CD14-positive monocyte (primary cell): ENCODE measurements around the gene LARP4B. TPM values are rescaled to one million over a fixed set of nuclear protein-coding genes. Genes with fewer than 3 reads are reported as not detected.

ENCODE experiments used
- DNase-seq, 3 donors: peaks; one replicate each; pipeline ENCODE4 v3.0.0-alpha.2; 2011 to 2022
- H2AFZ ChIP-seq: 2 replicates; pipeline ENCODE4 v1.6.0; 2012; ENCODE audit warnings: mild to moderate bottlenecking, low read depth, low read length, inconsistent platforms; ENCODE audit not compliant: insufficient read depth, poor library complexity, severe bottlenecking
- H3K27ac ChIP-seq, 2 donors: 1 replicate in 1 of 2; 2 replicates in 1 of 2; pipeline ENCODE4 v1.5.1; 2012 to 2013; ENCODE audit warnings: low read length in 2 of 2, control low read depth in 1 of 2, inconsistent platforms in 1 of 2, low read depth in 1 of 2, mild to moderate bottlenecking in 1 of 2
- H3K27me3 ChIP-seq, 2 donors: one replicate each; pipeline versions ENCODE4 v1.6.0 to v1.6.1; 2011 to 2013; ENCODE audit warnings: low read length in 2 of 2; ENCODE audit not compliant: control insufficient read depth in 2 of 2, insufficient read depth in 2 of 2
- H3K36me3 ChIP-seq, 2 donors: replicated peaks in 1 of 2; 1 replicate in 1 of 2; 2 replicates in 1 of 2; pipeline versions ENCODE4 v1.5.1 to v1.6.1; 2012 to 2013; ENCODE audit warnings: low read length in 2 of 2, control low read depth in 1 of 2, inconsistent platforms in 1 of 2, mild to moderate bottlenecking in 1 of 2; ENCODE audit not compliant: insufficient read depth in 2 of 2, control insufficient read depth in 1 of 2
- H3K4me1 ChIP-seq, 2 donors: 1 replicate in 1 of 2; 2 replicates in 1 of 2; pipeline versions ENCODE4 v1.5.1 to v1.6.1; 2012 to 2013; ENCODE audit warnings: low read length in 2 of 2, control low read depth in 1 of 2, inconsistent platforms in 1 of 2, mild to moderate bottlenecking in 1 of 2, moderate library complexity in 1 of 2; ENCODE audit not compliant: insufficient read depth in 2 of 2, control insufficient read depth in 1 of 2
- H3K4me2 ChIP-seq: replicated peaks from 2 replicates; pipeline ENCODE3; 2012; ENCODE audit warnings: low read length, moderate library complexity, mild to moderate bottlenecking; ENCODE audit not compliant: poor library complexity, severe bottlenecking; ENCODE audit errors: extremely low read depth
- H3K4me3 ChIP-seq, 3 experiments: fragments of 200-600 bp in 1 of 3; sonication (generic) in 1 of 3; replicated peaks in 1 of 3; 1 replicate in 2 of 3; 2 replicates in 1 of 3; pipeline ENCODE4 v1.5.1; 2011 to 2013; ENCODE audit warnings: low read length in 3 of 3, mild to moderate bottlenecking in 3 of 3, control low read depth in 2 of 3, low read depth in 2 of 3, inconsistent platforms in 1 of 3, moderate library complexity in 1 of 3
- H3K79me2 ChIP-seq: 2 replicates; pipeline ENCODE4 v1.6.0; 2012; ENCODE audit warnings: mild to moderate bottlenecking, control low read depth, inconsistent platforms, low read length, moderate library complexity; ENCODE audit not compliant: insufficient read depth
- H3K9ac ChIP-seq: 2 replicates; pipeline ENCODE4 v1.6.0; 2017; ENCODE audit warnings: low read length, mild to moderate bottlenecking; ENCODE audit not compliant: insufficient read depth, poor library complexity, severe bottlenecking
- H3K9me3 ChIP-seq, 2 donors: replicated peaks in 1 of 2; 1 replicate in 1 of 2; 2 replicates in 1 of 2; pipeline versions ENCODE4 v1.5.1 to v1.6.1; 2012 to 2013; ENCODE audit warnings: low read length in 2 of 2, control low read depth in 1 of 2; ENCODE audit not compliant: control insufficient read depth in 1 of 2, insufficient read depth in 1 of 2
- H4K20me1 ChIP-seq: 2 replicates; pipeline ENCODE4 v1.6.0; 2012; ENCODE audit warnings: mild to moderate bottlenecking, low read length, control low read depth, moderate library complexity; ENCODE audit not compliant: insufficient read depth
- H3K27ac Mint-ChIP-seq, 7 donors: one replicate each; pipeline ENCODE4 v1.8.0; 2020; ENCODE audit warnings: mild to moderate bottlenecking in 7 of 7, mixed read lengths in 7 of 7, moderate library complexity in 6 of 7, inconsistent platforms in 2 of 7
- H3K27me3 Mint-ChIP-seq, 3 donors: one replicate each; pipeline ENCODE4 v1.8.0; 2021 to 2022; ENCODE audit warnings: low read depth in 3 of 3, mild to moderate bottlenecking in 3 of 3, mixed read lengths in 3 of 3, moderate library complexity in 3 of 3, inconsistent platforms in 1 of 3
- H3K36me3 Mint-ChIP-seq, 2 donors: one replicate each; pipeline ENCODE4 v1.8.0; 2020; ENCODE audit warnings: mixed read lengths in 2 of 2, inconsistent platforms in 1 of 2, mild to moderate bottlenecking in 1 of 2
- H3K4me1 Mint-ChIP-seq: one replicate; pipeline ENCODE4 v1.8.0; 2020; ENCODE audit warnings: mild to moderate bottlenecking, mixed read lengths
- H3K4me3 Mint-ChIP-seq, 2 donors: one replicate each; pipeline ENCODE4 v1.8.0; 2020; ENCODE audit warnings: mild to moderate bottlenecking in 2 of 2, mixed read lengths in 2 of 2, moderate library complexity in 1 of 2
- H3K9me3 Mint-ChIP-seq, 7 donors: one replicate each; pipeline ENCODE4 v1.8.0; 2020 to 2022; ENCODE audit warnings: mixed read lengths in 7 of 7, mild to moderate bottlenecking in 6 of 7, moderate library complexity in 6 of 7, inconsistent platforms in 2 of 7
- CTCF ChIP-seq: fragments of 200-600 bp; IDR thresholded peaks from one replicate; pipeline ENCODE4 v1.8.0; 2022; ENCODE audit warnings: antibody characterized with exemption, mild to moderate bottlenecking
- WGBS: methylation state at CpG from one replicate; pipeline ENCODE4 v1.1.5; 2013; ENCODE audit warnings: missing lambda C conversion rate; ENCODE audit not compliant: insufficient coverage; 5-methylcytosine and 5-hydroxymethylcytosine counted together
- intact Hi-C, 2 donors: fragments of 100-400 bp; cut with micrococcal nuclease; formaldehyde crosslinking; loops; one replicate each; pipeline versions ENCODE4 v1.15.0 to v1.15.1; 2023
- polyA plus RNA-seq, 3 donors: library from polyadenylated mRNA; depleted of rRNA in 1 of 3; unstranded in 2 of 3; stranded (reverse) in 1 of 3; fragments of 300-500 nt in 2 of 3; fragments of >200 nt in 1 of 3; fragmentation: Illumina TruSeq in 2 of 3; gene quantifications; 1 replicate in 2 of 3; 2 replicates in 1 of 3; pipeline ENCODE4 v1.2.3, GENCODE V29; 2012 to 2021

The LARP4B gene
- polyA plus RNA-seq, 3 donors = 17.2 to 52.3 (median 33.0) TPM

- no peak overlapping the region for H3K4me3 Mint-ChIP-seq
- H4K20me1 ChIP-seq = peaks cover 95% of the 10 kb centered on the region
- peaks cover 79 to 98% of the 10 kb centered on the region in 2 donors for H3K36me3 ChIP-seq
- peak overlapping the region in 1 of 7 donors; percentile 16 for H3K27ac Mint-ChIP-seq
- H3K9me3 Mint-ChIP-seq = no peaks in the 10 kb centered on the region
- H3K4me3 ChIP-seq = no peak overlapping the region
- no peak overlapping the region for H3K27ac ChIP-seq
- DNase-seq = no peak
- intact Hi-C loops = no loop called here
- H3K36me3 Mint-ChIP-seq = peaks cover 64 to 86% of the 10 kb centered on the region in 2 donors
- TF ChIP-seq CTCF = no peak
- no peak overlapping the region for H3K4me2 ChIP-seq
- no peaks in the 10 kb centered on the region for H3K27me3 ChIP-seq
- H2AFZ ChIP-seq = no peak overlapping the region
- no peaks in the 10 kb centered on the region for H3K9me3 ChIP-seq
- H3K4me1 ChIP-seq = no peaks in the 10 kb centered on the region
- H3K9ac ChIP-seq = no peak overlapping the region
- H3K27me3 Mint-ChIP-seq = no peaks in the 10 kb centered on the region
- WGBS = no CpG with 5 or more reads among the region's 3 CpGs
- peaks cover 79% of the 10 kb centered on the region for H3K79me2 ChIP-seq
- no peaks in the 10 kb centered on the region for H3K4me1 Mint-ChIP-seq
Observed at GRCh38 chr10:878895-879294, 52.6 kb downstream of the LARP4B start.

DNA sequence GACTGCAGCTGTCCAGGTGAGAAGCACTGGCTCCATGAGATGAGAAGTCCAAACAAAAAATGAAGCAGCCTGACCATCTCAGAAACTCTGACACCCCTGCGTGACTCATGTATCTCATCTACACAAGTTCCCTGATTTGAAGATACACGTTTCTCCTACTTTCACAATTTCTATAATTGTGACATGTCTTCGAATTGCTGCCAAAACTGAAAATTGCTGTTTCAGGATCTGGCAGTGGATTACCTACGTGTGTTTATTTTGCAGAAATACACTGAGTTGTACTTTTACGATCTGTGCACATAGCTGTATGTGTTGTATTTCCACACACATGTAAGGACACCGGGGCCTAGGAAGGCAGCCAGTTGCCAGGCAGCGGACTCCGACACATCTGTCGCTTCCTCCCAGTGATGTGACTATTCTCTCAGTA, 53.2 kb downstream of the LARP4B start:
- peaks cover 99% of the 10 kb centered on the region for H4K20me1 ChIP-seq
- H3K4me2 ChIP-seq = no peak overlapping the region
- WGBS = 54% methylated on average over 7 of the region's 9 CpGs
- Mint-ChIP-seq H3K4me1 (no peaks in the 10 kb centered on the region), H3K9me3 (no peaks in the 10 kb centered on the region), H3K36me3 (peaks cover 65 to 88% of the 10 kb centered on the region in 2 donors), H3K4me3 (no peak overlapping the region), H3K27ac (peak overlapping the region in 1 of 7 donors; percentile 55), H3K27me3 (no peaks in the 10 kb centered on the region)
- intact Hi-C loops = no loop called here
- H3K27me3 ChIP-seq = no peaks in the 10 kb centered on the region
- no peaks in the 10 kb centered on the region for H3K9me3 ChIP-seq
- no peaks in the 10 kb centered on the region for H3K4me1 ChIP-seq
- H2AFZ ChIP-seq = no peak overlapping the region
- no peak for DNase-seq
- H3K4me3 ChIP-seq = no peak overlapping the region
- peaks cover 79 to 98% of the 10 kb centered on the region in 2 donors for H3K36me3 ChIP-seq
- H3K9ac ChIP-seq = no peak overlapping the region
- no peak for TF ChIP-seq CTCF
- H3K79me2 ChIP-seq = peaks cover 84% of the 10 kb centered on the region
- H3K27ac ChIP-seq = peak overlapping the region in 1 of 2 donors; percentile 12
